Type B pancreatic cell (in vitro differentiated cells): Measurements from ENCODE around the gene DOCK2. TPM values are rescaled to one million over a fixed set of nuclear protein-coding genes. Genes with fewer than 3 reads are reported as not detected.

Experiments
- DNase-seq: peaks from one replicate; pipeline ENCODE4 v3.0.0; 2021; ENCODE audit warnings: mixed read lengths; ENCODE audit not compliant: unreplicated experiment; ENCODE audit errors: extremely low spot score
- H3K27ac Mint-ChIP-seq: 2 replicates; pipeline ENCODE4 v1.8.0; 2021; ENCODE audit warnings: mild to moderate bottlenecking, mixed read lengths
- H3K27me3 Mint-ChIP-seq: 2 replicates; pipeline ENCODE4 v1.8.0; 2021; ENCODE audit warnings: mixed read lengths
- H3K36me3 Mint-ChIP-seq: 2 replicates; pipeline ENCODE4 v1.8.0; 2021; ENCODE audit warnings: mixed read lengths
- H3K4me1 Mint-ChIP-seq: one replicate; pipeline ENCODE4 v1.8.0; 2021; ENCODE audit warnings: mixed read lengths; ENCODE audit not compliant: unreplicated experiment
- H3K4me3 Mint-ChIP-seq: 2 replicates; pipeline ENCODE4 v1.8.0; 2021; ENCODE audit warnings: mild to moderate bottlenecking, mixed read lengths
- H3K9me3 Mint-ChIP-seq: 2 replicates; pipeline ENCODE4 v1.8.0; 2021; ENCODE audit warnings: mixed read lengths
- CTCF ChIP-seq: fragments of 200-600 bp; sonication (generic); conservative IDR thresholded peaks from 2 replicates; pipeline ENCODE4 v1.5.0; 2021; ENCODE audit warnings: antibody characterized with exemption, mild to moderate bottlenecking
- total RNA-seq: library from RNA; stranded (reverse); gene quantifications from 2 replicates; pipeline ENCODE4 v1.2.1, GENCODE V29; 2021; ENCODE audit warnings: low replicate concordance

Gene DOCK2
- total RNA-seq, 1 donor from 2014 or later = 0.82 TPM

- DNase-seq = no peak
- no peak overlapping the region for H3K27ac Mint-ChIP-seq
- no peaks in the 10 kb centered on the region for H3K4me1 Mint-ChIP-seq
- no peak for TF ChIP-seq CTCF
- H3K9me3 Mint-ChIP-seq = no peaks in the 10 kb centered on the region
- H3K36me3 Mint-ChIP-seq = no peaks in the 10 kb centered on the region
- H3K27me3 Mint-ChIP-seq = peaks cover 7% of the 10 kb centered on the region
- no peak overlapping the region for H3K4me3 Mint-ChIP-seq
Measured at GRCh38 chr5:170056561-170057267, 419.6 kb downstream of the DOCK2 start.

GRCh38 chr5:170057311-170057710 lies 420.2 kb downstream of the DOCK2 start:
- Mint-ChIP-seq H3K36me3 (no peaks in the 10 kb centered on the region), H3K4me1 (no peaks in the 10 kb centered on the region), H3K27me3 (peaks cover 5% of the 10 kb centered on the region), H3K9me3 (no peaks in the 10 kb centered on the region), H3K4me3 (no peak overlapping the region), H3K27ac (no peak overlapping the region)
- no peak for TF ChIP-seq CTCF
- DNase-seq = no peak

GRCh38 chr5:170059221-170059620 lies 422.1 kb downstream of the DOCK2 start:
- H3K27ac Mint-ChIP-seq = no peak overlapping the region
- DNase-seq = no peak
- no peaks in the 10 kb centered on the region for H3K9me3 Mint-ChIP-seq
- H3K27me3 Mint-ChIP-seq = peaks cover under 1% of the 10 kb centered on the region
- no peaks in the 10 kb centered on the region for H3K4me1 Mint-ChIP-seq
- no peaks in the 10 kb centered on the region for H3K36me3 Mint-ChIP-seq
- no peak for TF ChIP-seq CTCF
- no peak overlapping the region for H3K4me3 Mint-ChIP-seq

- Mint-ChIP-seq H3K36me3 (no peaks in the 10 kb centered on the region), H3K4me3 (no peak overlapping the region), H3K4me1 (no peaks in the 10 kb centered on the region), H3K9me3 (no peaks in the 10 kb centered on the region), H3K27me3 (peaks cover 37% of the 10 kb centered on the region), H3K27ac (no peak overlapping the region)
- no peak for TF ChIP-seq CTCF
- DNase-seq = no peak
Measured at GRCh38 chr5:170067152-170067551, 430.1 kb downstream of the DOCK2 start.

GRCh38 chr5:170067574-170068170 lies 430.6 kb downstream of the DOCK2 start:
- Mint-ChIP-seq H3K27me3 (peaks cover 40% of the 10 kb centered on the region), H3K27ac (no peak overlapping the region), H3K4me3 (no peak overlapping the region), H3K36me3 (no peaks in the 10 kb centered on the region), H3K4me1 (no peaks in the 10 kb centered on the region), H3K9me3 (no peaks in the 10 kb centered on the region)
- TF ChIP-seq CTCF = no peak
- DNase-seq = no peak
